Dermis blood vessel endothelial cell (primary cell): ENCODE results near the gene MYLK2. TPM values are rescaled to one million over a fixed set of nuclear protein-coding genes. Genes with fewer than 3 reads are reported as not detected.
A peak's percentile ranks its signal among the peaks of the same experiment; 100 is the strongest.

ENCODE experiments used
- DNase-seq: peaks from one replicate; pipeline ENCODE4 v3.0.0; 2010
- total RNA-seq: library from RNA; depleted of rRNA; stranded (reverse); fragments of >200 nt; gene quantifications from 2 replicates; pipeline ENCODE4 v1.2.3, GENCODE V29; 2014

Gene MYLK2
- total RNA-seq, 1 donor from 2014 or later, result 8.7 TPM

DNA sequence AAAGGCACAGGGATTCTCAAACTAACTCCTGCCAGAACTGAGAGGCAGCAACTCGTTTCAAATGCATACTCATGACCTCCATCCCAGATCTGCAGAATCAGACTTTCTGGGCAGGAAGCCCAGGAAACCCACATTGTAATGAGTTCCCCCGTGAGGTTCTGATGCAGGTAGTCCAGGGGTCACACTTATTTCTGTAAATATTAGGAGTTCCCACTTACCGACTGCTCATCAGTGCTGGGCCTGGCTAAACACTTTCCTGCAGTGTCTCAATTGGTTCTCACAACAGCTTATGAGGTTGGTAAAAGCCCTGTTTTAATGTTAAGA lies 39.6 kb downstream of the MYLK2 start:
- DNase-seq, result no peak

DNA sequence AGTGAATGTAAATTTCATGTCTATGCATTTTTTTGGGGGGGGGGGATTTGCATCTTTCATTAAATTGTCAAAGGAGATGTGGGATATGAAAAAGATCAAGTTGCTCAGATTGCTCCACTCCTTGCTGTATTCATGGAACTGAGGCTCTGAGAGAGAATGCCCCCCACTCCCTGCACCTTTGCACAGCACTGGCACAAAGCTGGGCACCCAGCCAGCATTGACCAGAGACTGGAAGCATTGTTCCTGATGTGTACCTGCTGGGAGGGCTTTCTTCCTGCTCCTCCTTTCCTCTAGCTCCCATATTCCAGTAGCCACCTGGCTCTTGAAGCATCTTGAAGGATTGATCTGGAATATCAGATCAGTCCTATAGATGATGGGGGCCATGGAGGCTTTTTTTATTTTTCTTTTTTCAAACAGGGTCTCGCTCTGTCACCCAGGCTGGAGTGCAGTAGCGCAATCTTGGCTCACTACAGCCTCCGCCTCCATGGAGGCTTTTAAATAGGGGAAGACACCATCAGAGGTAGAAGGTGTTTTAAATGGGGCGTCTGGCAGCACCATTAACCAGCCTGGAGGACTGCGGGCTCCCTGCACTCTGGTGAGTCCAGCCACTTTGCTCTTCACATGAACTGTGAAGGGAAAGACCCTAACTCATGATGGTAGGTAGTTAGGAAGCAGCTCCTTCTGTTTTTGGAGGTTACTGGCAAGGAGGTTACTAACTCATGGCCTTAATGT lies 40.3 kb downstream of the MYLK2 start:
- no peak for DNase-seq

DNA sequence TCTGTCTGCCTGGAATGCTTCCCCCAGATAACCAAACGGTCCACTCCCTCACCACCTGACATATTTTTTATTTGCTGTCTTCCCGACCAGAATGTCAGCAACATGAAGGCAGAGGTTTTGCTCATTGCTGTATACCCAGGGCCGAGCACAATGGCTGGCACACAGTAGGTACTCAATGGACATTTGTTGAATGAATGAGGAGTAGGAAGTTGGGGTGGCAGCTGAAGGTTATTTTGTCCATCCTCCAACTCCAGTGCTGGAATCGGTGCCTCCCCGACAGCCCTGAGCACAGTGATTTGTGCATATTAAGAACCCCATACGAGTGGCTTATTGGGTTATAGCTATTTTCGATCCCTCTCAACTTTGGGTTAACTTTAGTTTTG lies 40.8 kb downstream of the MYLK2 start:
- no peak for DNase-seq

DNA sequence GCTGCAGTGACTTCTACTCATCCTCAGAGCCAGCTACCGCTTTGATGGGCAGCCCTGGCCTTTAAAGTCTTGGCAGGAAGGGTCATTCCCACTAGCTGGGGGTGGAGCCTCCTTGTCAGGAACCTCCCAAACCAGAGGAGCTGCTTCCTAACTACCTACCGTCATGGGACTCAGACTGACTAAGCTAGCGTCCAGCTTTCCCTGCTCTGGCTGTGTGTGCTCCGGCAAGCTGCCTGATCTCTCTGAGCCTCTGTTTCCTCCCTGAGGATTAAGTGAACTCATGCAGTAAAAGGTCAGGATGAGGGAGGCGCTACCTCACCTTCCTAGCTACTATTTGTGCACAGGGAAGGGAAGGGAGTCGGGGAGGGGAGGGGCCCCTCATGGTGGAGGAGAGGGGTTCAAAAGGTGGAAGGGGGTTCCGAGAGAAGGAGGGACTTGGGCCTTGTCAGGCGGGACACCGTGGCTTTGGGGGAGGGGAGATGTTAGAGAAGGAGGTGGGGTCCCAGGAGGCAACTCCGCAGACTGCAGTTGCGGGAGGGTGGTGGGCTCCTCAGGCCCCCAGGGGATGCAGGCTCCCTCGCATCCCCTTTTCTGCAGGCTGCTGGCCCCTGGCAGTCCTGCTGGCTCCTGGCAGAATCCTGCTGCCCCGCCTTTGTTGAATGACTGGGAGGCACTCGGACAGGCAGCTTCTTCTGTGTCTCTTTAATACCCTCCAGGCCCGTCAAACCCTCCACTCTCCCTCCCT lies 41.4 kb downstream of the MYLK2 start:
- peak; percentile 34 for DNase-seq

DNA sequence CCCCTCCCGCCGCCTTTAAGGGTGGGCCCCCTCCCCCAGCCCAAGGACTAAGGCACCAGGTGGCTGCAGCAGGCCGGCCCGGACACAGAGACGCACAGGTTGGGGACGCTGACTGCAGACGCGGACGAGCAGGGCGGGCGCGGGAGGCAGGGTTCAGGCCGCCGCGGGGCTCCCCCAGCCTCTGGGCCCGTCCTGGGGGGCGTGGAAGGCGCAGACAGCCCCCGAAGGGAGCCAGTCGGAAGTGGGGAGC lies 41.9 kb downstream of the MYLK2 start:
- DNase-seq, result no peak

DNA sequence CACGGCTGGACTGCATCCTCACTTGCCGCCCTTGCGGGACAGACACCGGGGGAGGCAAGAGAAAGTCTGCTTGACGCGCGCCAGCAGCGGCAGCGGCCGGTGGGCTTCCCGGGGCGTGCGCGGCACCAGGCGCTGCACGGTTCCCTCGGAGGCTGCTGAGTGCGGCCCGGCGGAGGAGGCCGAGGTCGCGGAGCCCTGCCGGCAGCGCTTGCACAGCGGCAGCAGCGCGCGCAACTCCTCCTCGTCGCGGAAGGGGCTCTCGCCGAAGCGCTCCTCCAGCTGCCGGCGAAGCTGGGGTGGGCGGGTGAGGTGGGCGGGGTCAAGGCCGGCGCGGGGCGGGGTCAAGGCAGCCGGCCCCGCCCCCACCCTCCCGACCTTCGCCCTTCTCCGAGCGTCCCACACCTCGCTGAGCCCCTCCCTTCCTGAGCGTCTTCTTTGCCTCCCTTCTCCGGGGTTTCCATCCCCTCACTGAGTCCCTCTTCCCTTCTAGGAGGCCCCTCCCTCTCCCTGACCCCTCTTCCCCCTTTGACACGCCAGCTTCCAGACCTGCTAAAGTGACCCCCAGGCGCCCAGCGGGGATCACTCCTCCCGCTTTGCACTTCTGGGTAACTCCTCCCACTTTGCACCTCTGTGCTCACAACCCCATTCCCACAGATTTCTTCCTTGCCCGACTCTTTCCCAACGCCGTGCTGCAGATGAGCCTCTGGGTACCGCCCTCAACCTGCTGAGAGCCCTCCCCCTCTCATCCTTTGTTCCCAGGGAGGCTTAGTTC lies 42.4 kb downstream of the MYLK2 start:
- DNase-seq, result peak; percentile 72

DNA sequence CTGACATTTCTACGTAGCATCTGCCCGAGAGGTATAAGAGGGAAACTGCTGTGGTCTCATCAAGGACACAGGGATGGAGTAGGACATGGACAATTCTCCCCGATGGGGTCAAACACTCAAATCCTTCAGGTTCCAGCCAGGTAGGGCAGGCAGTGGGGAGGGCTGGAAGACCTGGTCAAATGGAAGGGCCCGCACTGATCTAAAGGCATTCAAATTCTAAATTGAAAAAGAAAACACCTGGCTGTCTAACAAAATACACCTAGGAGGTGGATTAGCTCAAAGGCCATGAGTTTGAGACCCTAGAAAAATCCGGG lies 43.0 kb downstream of the MYLK2 start:
- DNase-seq, result no peak

DNA sequence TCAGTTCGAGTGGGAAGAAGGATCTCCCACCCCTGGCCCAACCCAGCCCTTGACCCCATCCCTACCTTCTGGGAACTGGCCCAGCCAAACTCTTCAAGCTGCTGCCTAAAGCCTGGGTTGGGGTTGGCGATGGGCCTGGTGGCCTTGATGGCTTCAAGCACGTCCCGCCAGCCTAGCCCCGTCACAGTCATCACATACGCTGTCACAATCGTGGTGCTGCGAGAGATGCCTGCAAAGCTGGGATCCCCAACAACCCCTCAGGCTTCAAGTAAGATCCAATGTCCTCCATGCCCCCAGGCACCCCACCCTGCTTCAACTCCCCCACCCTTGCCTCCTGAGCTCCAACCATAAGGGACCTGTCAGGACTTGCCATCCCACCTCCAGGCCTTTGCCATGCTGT lies 43.4 kb downstream of the MYLK2 start:
- no peak for DNase-seq

DNA sequence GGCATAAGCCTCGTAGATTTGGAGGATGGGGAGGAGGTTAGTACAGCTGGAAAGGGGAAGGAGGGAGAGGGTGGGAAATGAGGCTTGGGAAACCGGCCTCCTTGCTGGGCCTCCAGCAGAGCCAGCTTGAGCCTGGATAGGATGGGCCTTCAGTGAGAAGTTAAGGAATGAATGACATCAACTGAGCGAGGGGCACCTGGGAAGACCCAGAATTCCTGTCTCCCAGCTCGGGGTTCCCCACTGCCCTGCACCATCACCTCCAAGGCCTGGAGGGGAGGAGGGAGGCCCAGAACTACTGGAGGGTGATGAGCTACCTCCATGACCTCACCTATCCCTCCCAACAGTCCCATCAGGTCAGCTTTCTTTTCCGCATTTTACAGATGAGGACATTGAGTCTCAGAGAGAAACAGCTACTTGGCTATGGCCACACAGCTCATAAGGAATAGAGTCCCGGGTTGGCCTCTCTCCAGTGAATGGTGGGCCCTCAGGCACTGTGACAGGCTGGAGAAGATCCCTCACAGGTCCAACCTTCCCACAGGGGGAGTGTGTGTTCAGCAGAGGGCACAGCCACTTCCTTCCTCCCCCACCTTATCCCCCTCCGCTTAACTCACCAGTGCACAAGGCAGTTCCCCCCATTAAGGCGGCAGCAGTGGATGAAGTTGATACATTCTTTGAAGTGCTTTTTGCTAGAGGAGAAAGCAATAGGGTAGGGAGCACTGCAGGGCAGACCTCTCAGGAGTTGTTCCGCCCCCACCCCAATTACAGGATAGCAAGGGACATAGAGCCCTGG lies 44.3 kb downstream of the MYLK2 start:
- DNase-seq, result no peak

DNA sequence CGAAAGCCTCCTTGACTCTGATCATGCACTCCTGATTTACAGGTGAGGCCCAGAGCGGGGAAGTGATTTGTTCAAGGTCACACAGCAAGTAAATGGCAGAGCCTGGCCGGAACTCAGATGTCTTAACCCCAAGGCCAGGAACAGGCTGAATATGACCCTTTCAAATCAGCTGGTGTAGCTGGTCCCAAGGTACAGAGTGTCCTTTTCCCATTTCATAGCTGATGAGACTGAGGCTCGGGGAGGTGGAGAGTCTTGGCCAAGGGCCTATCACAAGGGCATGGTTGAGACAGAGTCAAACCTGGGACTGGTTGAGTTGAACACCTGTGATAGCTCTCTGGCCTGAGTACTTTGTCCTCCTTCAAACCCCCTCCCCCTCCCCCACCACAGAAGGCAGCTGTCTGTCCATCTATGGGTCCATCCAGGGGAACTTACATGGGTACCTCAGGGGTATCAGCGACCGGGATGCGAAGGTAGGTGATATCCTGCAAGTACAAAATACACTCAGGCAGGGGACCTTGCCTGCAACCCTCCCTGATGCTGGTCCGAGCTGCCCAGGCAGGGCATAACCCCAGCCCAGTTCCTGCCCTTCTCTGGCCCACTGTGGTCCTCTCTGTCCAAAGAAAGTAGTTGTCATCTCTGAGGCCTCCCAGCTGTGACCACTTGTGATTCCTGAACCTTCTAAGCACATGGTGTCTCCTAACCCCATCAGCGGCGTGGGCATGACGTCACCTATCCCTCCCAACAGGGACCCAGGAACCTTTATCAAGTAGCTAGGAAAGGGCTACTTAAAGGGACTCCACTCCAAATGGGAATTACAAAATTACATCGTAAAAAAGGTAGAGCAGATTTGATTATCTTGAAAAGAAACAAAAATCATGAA lies 45.6 kb downstream of the MYLK2 start:
- no peak for DNase-seq

DNA sequence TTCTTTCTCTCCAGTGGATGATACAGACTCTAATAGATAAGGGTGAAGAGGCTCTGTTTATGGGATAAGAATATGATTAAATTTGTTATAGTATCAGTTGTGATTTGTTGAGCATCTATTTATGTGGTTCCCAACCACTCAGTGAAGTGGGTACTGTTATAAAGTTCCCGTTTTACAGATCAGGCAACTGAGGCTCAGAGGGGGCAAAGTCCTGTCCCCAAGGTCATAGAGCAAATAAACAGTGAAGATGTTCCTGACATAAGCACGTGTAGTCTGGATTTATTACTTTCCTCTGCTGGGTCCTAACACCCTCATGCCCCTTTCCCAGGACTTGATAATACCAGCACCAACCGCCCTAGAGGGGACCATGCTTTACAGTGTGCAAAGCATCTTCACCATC lies 47.1 kb downstream of the MYLK2 start:
- no peak for DNase-seq

DNA sequence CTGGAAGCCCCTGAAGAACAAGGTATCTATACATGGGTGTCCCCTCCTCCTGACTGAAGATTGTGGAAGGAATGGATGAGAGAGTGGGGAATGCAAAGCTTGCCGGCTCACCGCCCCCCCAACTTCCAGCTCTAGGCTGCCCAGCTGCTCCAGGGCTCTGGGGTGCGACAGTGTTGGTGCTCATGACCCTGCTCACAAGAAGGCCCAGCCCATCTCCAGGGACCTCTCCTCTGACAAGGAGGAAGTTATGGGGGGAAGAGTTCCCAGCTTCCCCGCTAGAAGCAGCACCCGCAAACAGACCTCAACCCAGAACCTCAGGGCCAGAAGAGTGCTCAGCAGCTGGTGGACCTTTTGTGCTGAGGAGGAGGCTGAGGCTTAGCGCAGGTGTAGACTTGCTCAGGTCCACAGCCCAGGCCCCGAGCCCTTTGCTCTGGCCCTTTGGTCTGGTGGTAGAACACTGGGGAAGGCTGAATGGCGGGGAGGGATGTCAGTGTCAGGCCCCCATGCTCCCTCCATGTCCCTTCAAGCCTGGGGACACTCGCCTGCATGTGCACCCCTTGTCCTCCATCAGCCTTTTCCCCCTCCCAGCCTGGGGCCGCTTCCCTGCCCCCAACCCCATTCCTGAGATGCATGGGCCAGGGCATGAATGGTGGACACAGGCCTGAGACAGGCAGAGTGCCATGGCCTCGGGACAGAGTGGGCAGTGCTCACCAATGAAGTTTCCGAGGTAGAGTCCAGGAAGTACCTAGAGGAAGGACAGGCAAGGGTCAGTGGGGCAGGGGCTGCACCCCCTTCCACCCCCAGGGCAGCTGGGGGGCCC lies 49.9 kb downstream of the MYLK2 start:
- no peak for DNase-seq

DNA sequence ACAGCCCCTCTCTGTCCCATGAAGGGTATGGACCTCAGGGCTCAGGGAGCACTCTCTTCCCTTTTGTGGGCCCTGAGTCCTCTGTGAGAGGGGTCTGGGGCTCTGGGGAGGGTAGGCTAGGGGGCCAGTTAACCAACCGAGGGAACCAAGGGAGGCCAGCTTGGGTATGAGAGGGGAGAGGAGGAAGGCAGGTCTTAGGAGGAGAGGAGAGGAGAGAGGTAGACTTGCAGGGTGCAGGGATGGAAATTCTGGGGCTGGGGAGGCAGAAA lies 50.5 kb downstream of the MYLK2 start:
- DNase-seq, result no peak

DNA sequence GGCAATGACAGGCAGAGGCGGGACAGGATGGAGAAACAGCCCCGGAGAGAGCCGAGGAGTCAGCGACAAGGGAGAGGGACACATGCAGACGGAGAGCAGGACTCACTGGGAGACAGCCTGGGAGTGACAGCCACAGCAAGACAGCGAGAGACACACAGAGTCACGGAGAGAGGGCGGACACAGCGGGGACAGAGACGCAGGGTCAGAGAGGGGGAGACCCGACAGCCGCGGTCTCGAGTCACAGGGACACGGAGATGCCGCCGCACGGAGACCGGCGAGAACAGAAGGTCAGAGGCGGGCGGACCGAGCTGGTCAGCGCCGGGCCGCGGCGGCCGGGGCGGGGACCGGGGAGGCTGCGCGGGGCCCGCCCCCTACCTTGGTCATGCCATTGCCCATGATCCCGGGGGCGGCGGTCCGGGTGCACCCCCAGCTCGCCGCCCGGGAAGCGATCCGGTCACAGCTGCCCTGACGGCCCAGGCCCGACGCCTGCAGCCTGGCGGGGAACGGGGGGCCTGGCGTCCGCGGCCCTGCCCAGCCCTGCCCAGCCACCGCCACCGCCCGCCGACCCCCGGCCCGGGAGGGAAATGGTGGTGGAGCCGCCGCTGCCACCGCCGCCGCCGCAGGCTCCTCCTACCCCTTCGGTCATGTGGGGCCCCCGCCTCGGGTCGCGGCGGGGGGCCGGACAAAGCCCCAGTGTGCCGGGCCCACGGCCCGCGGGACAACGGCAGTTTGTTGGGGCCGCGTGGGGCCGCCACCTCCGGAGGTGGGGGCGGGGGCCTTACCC lies 51.0 kb downstream of the MYLK2 start, which contains the start of the genes DUSP15 and TTLL9:
Gene DUSP15, minus strand, starts transcription at position 586 of the 784 bp plus-strand sequence. Its CDS starts 190 bp downstream, at position 396.
Gene TTLL9, plus strand, starts transcription at position 693 of the 784 bp plus-strand sequence. CDS start 493 bp downstream, outside the sequence.
- peak; percentile 14 for DNase-seq

DNA sequence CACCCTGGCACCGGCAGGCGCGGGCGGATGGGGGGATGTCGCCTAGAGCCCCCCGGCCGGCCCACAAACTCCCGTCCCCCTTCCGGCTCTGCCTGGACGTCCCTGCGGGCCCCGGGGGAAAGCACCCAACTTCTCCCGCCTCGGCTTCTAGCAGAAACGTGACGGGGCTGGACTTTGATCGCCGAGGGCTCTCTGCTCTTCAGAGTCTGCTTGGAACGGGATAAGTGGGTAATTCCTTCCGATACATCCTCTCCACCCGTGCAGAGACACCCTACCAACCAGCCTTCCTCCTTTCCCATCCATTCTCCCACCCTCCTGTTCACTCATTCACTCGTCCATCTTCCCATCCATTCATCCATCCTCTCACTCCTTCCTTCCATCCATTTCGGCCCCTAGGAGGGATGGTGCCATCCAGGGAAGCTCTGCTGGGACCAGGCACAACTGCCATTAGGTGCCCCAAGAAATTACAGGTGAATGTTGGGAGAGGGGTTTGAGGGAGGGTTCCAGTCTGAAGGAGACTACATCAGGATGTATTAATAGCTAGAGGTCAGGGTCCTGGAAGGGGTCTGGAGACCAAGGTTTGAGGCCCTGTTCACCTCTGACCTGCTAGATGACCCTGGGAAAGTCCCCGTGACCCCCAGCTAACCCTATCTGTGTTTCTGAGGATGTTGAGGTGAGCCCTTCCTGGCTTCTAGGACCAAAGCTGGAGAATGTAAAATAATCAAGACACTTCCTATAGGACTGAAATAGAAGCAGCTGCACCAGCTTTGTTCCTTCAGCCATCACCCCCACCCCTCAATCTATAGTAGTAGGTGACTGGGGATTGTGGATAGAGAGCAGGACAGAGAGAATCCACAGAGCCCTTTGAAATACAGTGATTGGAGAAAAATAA lies 51.8 kb downstream of the MYLK2 start:
- DNase-seq, result no peak

DNA sequence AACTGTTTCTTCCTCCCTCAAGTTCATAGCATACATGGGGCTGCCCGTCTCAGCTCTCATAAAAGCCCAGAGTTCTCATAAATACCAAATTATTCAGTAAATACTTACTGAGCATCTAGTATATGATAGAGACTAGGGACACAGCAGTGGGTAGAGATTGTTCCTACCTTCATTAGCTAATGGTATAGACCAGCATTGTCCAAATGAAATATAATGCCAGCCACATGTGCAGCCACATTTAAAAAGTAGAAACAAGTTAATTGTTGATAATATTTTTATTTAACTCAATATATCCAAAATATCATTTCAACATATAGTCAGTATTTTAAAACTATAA lies 52.4 kb downstream of the MYLK2 start:
- DNase-seq, result no peak

DNA sequence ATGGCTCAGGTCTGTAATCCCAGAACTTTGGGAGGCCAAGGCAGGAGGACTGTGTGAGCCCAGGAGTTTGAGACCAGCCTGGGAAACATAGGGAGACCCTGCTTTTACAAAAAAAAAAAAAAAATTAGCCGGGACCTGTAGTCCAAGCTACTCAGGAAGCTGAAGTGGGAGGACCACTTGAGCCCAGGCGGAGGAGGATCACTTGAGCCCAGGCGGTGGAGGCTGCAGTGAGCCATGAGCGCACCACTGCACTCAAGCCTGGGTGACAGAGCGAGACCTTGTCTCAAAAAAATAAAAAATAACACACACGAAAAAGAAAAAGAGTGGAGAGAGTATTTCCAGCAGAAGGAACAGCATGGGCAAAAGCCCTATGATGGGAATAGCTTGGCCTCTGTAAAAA lies 53.2 kb downstream of the MYLK2 start:
- DNase-seq, result no peak

DNA sequence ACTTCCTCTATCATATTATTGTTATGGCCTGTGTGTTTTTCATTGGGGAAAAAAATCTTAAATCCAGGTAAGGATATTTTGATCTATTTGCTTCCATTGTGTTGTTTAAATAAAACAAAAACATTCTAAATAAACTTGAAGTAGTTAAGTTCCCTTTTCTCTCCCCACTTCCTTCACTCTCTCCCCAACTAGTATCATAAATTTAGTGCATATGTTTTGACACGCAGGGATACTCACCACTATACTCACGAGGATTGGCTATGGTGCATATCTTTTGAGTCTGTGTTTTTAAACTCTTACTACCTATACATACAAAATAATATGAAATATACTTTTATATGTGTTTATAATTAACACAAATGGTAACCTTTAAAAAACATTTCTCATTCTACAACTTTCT lies 56.5 kb downstream of the MYLK2 start:
- DNase-seq, result no peak

DNA sequence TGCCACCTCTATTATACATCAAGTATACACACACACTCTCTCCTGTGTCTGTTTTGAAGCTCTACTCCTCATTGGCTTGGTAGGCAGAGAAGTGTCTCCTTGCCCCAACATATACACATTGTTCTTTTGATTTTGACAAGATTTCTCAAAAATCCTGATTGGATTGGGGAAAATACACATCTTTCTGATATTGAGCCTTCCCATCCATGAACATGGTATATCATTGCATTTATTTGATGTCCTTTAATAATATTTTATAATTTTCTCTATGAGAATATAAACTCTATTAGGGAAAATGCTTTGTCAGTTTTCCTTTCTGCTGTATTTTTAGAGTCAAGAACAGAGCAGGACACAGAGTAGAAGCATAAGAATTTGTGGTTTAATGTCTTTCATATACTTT lies 58.5 kb downstream of the MYLK2 start:
- no peak for DNase-seq
